ENCODE measurements around the gene CRAT. TPM values are rescaled to one million over a fixed set of nuclear protein-coding genes. Genes with fewer than 3 reads are reported as not detected.

The CRAT gene
- total and polyA plus RNA-seq, 2 donors (not counting 1 experiment from before 2014, with no cell fraction given): 34.0 to 45.1 TPM

GRCh38 chr9:129142138-129142935, 31.7 kb upstream of the CRAT start:
- no peak for DNase-seq (ENCODE audit: low read depth in 2 of 2)

GRCh38 chr9:129141066-129142041, 30.8 kb upstream of the CRAT start:
- Histone ChIP-seq H3K4me2 (ENCODE audit: extremely low read depth, insufficient read depth, low read length) (peak overlapping the region; percentile 93), H3K27me3 (ENCODE audit: control insufficient read depth, insufficient read depth, low read length) (no peaks in the 10 kb centered on the region), H3K9me3 (ENCODE audit: control insufficient read depth, insufficient read depth, low read depth, low read length) (no peaks in the 10 kb centered on the region), H3K79me2 (ENCODE audit: control insufficient read depth, insufficient read depth, low read length) (peaks cover 19% of the 10 kb centered on the region), H3K9ac (ENCODE audit: insufficient read depth, low read length) (peak overlapping the region; percentile 51), H3K4me1 (ENCODE audit: control insufficient read depth, extremely low read depth, insufficient read depth, low read length) (peaks cover 65% of the 10 kb centered on the region), H3K36me3 (ENCODE audit: control insufficient read depth, insufficient read depth, low read length) (peaks cover 10% of the 10 kb centered on the region), H3K4me3 (replicated peaks in 1 of 4; ENCODE audit: control extremely low read depth in 1 of 4, insufficient read depth in 1 of 4, low read depth in 3 of 4, low read length in 4 of 4) (peak overlapping the region in 2 of 4 experiments; percentile 49 to 69), H3K27ac (ENCODE audit: insufficient read depth, low read length) (peak overlapping the region; percentile 100), H4K20me1 (ENCODE audit: control insufficient read depth, extremely low read depth, insufficient read depth, low read length) (no peaks in the 10 kb centered on the region), H2AFZ (ENCODE audit: low read length) (no peak overlapping the region)
- DNase-seq (ENCODE audit: low read depth in 2 of 2): peak; percentile 95 to 96
- TF ChIP-seq EZH2 (IDR thresholded peaks at IDR 0.05; ENCODE audit: low read length, missing control alignments): no peak
- no peak for TF ChIP-seq CTCF (conservative IDR thresholded peaks at IDR 0.05 in 1 of 2, IDR thresholded peaks at IDR 0.05 in 1 of 2; ENCODE audit: low read depth in 1 of 2, low read length in 2 of 2)

More at GRCh38 chr9:129142138-129142935, 31.7 kb upstream of the CRAT start:
- no peak overlapping the region for H2AFZ ChIP-seq (ENCODE audit: low read length)
- H3K9me3 ChIP-seq (ENCODE audit: control insufficient read depth, insufficient read depth, low read depth, low read length): no peaks in the 10 kb centered on the region
- no peaks in the 10 kb centered on the region for H4K20me1 ChIP-seq (ENCODE audit: control insufficient read depth, extremely low read depth, insufficient read depth, low read length)
- no peak for TF ChIP-seq EZH2 (IDR thresholded peaks at IDR 0.05; ENCODE audit: low read length, missing control alignments)
- TF ChIP-seq CTCF (conservative IDR thresholded peaks at IDR 0.05 in 1 of 2, IDR thresholded peaks at IDR 0.05 in 1 of 2; ENCODE audit: low read depth in 1 of 2, low read length in 2 of 2): no peak
- peak overlapping the region in 3 of 4 experiments; percentile 11 to 69 (median 14) for H3K4me3 ChIP-seq (replicated peaks in 1 of 4; ENCODE audit: control extremely low read depth in 1 of 4, insufficient read depth in 1 of 4, low read depth in 3 of 4, low read length in 4 of 4)
- H3K27me3 ChIP-seq (ENCODE audit: control insufficient read depth, insufficient read depth, low read length): no peaks in the 10 kb centered on the region
- H3K4me2 ChIP-seq (ENCODE audit: extremely low read depth, insufficient read depth, low read length): peak overlapping the region; percentile 62
- H3K9ac ChIP-seq (ENCODE audit: insufficient read depth, low read length): peak overlapping the region; percentile 39
- peaks cover 74% of the 10 kb centered on the region for H3K4me1 ChIP-seq (ENCODE audit: control insufficient read depth, extremely low read depth, insufficient read depth, low read length)
- H3K36me3 ChIP-seq (ENCODE audit: control insufficient read depth, insufficient read depth, low read length): peaks cover 8% of the 10 kb centered on the region
- H3K27ac ChIP-seq (ENCODE audit: insufficient read depth, low read length): peak overlapping the region; percentile 82
- H3K79me2 ChIP-seq (ENCODE audit: control insufficient read depth, insufficient read depth, low read length): peaks cover 19% of the 10 kb centered on the region
